T-cell (primary cell): Measurements from ENCODE around the gene PKHD1. TPM values are rescaled to one million over a fixed set of nuclear protein-coding genes. Genes with fewer than 3 reads are reported as not detected.

Experiments
- ATAC-seq, 4 experiments: fragments of 200-7000 bp in 3 of 4; fragments of 150-1000 bp in 1 of 4; cut with Tn5 transposase; replicated peaks in 1 of 4; 1 replicate in 3 of 4; 2 replicates in 1 of 4; pipeline ENCODE4 v1.10.0; 2021; ENCODE audit warnings: moderate library complexity in 3 of 4, mild to moderate bottlenecking in 2 of 4, moderate number of reproducible peaks in 1 of 4
- CTCF ChIA-PET, 2 donors: fragments of 300-600 bp; sonication (Branson Sonifier 250); formaldehyde crosslinking; loops; one replicate each; lab custom pipeline; 2022; ENCODE audit warnings: antibody characterized with exemption in 2 of 2; lab: Charles Lee
- POLR2A ChIA-PET, 2 donors: fragments of 300-600 bp; sonication (Branson Sonifier 250); formaldehyde crosslinking; loops; one replicate each; lab custom pipeline; 2022; ENCODE audit warnings: antibody characterized with exemption in 2 of 2; lab: Charles Lee
- DNase-seq, 35 experiments: peaks; one replicate each; pipeline versions ENCODE4 v3.0.0 to v3.0.0-alpha.2; 2013 to 2023
- H3K27ac ChIP-seq: one replicate; pipeline ENCODE4 v1.5.1; 2013; ENCODE audit warnings: low read length
- H3K27me3 ChIP-seq, 2 experiments: replicated peaks in 1 of 2; 1 replicate in 1 of 2; 2 replicates in 1 of 2; pipeline versions ENCODE4 v1.6.1 to v1.7.0; 2013; ENCODE audit warnings: low read length in 1 of 2, mixed read lengths in 1 of 2; ENCODE audit not compliant: control insufficient read depth in 2 of 2, insufficient read depth in 2 of 2; ENCODE audit errors: extremely low read depth in 1 of 2
- H3K36me3 ChIP-seq, 2 donors: 1 replicate in 1 of 2; 2 replicates in 1 of 2; pipeline versions ENCODE4 v1.6.1 to v1.7.0; 2013; ENCODE audit warnings: low read length in 1 of 2; ENCODE audit not compliant: control insufficient read depth in 2 of 2, insufficient read depth in 1 of 2; ENCODE audit errors: extremely low read depth in 1 of 2
- H3K4me1 ChIP-seq, 2 experiments: 1 replicate in 1 of 2; 2 replicates in 1 of 2; pipeline versions ENCODE4 v1.6.1 to v1.7.0; 2013; ENCODE audit warnings: low read length in 2 of 2, mixed read lengths in 1 of 2; ENCODE audit not compliant: insufficient read depth in 2 of 2, control insufficient read depth in 1 of 2; ENCODE audit errors: extremely low read depth in 1 of 2
- H3K4me3 ChIP-seq, 2 donors: 1 replicate in 1 of 2; 2 replicates in 1 of 2; pipeline versions ENCODE4 v1.5.1 to v1.7.0; 2013; ENCODE audit warnings: mild to moderate bottlenecking in 2 of 2, low read length in 1 of 2, moderate library complexity in 1 of 2; ENCODE audit not compliant: control insufficient read depth in 1 of 2; ENCODE audit errors: extremely low read depth in 1 of 2
- H3K9me3 ChIP-seq: 2 replicates; pipeline ENCODE4 v1.7.0; 2013
- H3K27ac Mint-ChIP-seq, 2 donors: one replicate each; pipeline ENCODE4 v1.8.0; 2020 to 2021; ENCODE audit warnings: mild to moderate bottlenecking in 2 of 2, mixed read lengths in 2 of 2
- H3K27me3 Mint-ChIP-seq, 2 donors: one replicate each; pipeline ENCODE4 v1.8.0; 2021 to 2022; ENCODE audit warnings: mixed read lengths in 2 of 2
- H3K36me3 Mint-ChIP-seq: one replicate; pipeline ENCODE4 v1.8.0; 2021; ENCODE audit warnings: mixed read lengths
- H3K4me1 Mint-ChIP-seq, 3 donors: one replicate each; pipeline ENCODE4 v1.8.0; 2020 to 2022; ENCODE audit warnings: mixed read lengths in 3 of 3, mild to moderate bottlenecking in 1 of 3
- H3K4me3 Mint-ChIP-seq, 3 donors: one replicate each; pipeline ENCODE4 v1.8.0; 2020 to 2022; ENCODE audit warnings: mild to moderate bottlenecking in 3 of 3, mixed read lengths in 3 of 3, moderate library complexity in 3 of 3
- H3K9me3 Mint-ChIP-seq, 3 donors: one replicate each; pipeline ENCODE4 v1.8.0; 2020 to 2022; ENCODE audit warnings: mixed read lengths in 3 of 3
- WGBS: methylation state at CpG from one replicate; pipeline ENCODE4 v1.1.5; 2013; ENCODE audit warnings: missing lambda C conversion rate; ENCODE audit not compliant: insufficient coverage; 5-methylcytosine and 5-hydroxymethylcytosine counted together
- total RNA-seq, 35 experiments: library from RNA in 6 of 35; stranded (reverse) in 6 of 35; fragments of 120-200 nt in 1 of 35; gene quantifications; one replicate each; pipeline versions ENCODE4 v1.2.1 to v1.2.4 and lab custom pipeline; 2013 to 2026

PKHD1 gene
- total RNA-seq, 5 donors from 2014 or later (not counting 1 experiment from before 2014, with no cell fraction given), result 0.03 TPM; not detected in 3

- no peak overlapping the region for H3K4me3 ChIP-seq
- H3K36me3 ChIP-seq, result no peaks in the 10 kb centered on the region
- Mint-ChIP-seq H3K4me3 (no peak overlapping the region), H3K4me1 (no peaks in the 10 kb centered on the region), H3K9me3 (no peaks in the 10 kb centered on the region), H3K36me3 (no peaks in the 10 kb centered on the region), H3K27ac (no peak overlapping the region), H3K27me3 (peaks cover 2 to 16% of the 10 kb centered on the region in 2 donors)
- ChIA-PET CTCF (no interaction called here), POLR2A (no interaction called here)
- H3K9me3 ChIP-seq, result no peaks in the 10 kb centered on the region
- no peak for DNase-seq
- no CpG with 5 or more reads among the region's 2 CpGs for WGBS
- no peak overlapping the region for H3K27ac ChIP-seq
- H3K27me3 ChIP-seq, result no peaks in the 10 kb centered on the region
- H3K4me1 ChIP-seq, result no peaks in the 10 kb centered on the region
- ATAC-seq, result no peak
Observed at GRCh38 chr6:51866867-51867266, 220.5 kb downstream of the PKHD1 start.

GRCh38 chr6:51865996-51866395, 221.4 kb downstream of the PKHD1 start:
- no peaks in the 10 kb centered on the region for H3K9me3 Mint-ChIP-seq
- no peak for DNase-seq
- ChIA-PET CTCF (interaction anchor here in 1 of 2 donors (0.7 kb wide), 1 partner anchor 195 kb away, joined by 3 read pairs; no protein-coding TSS in a partner anchor), POLR2A (no interaction called here)
- no peaks in the 10 kb centered on the region for H3K36me3 Mint-ChIP-seq
- H3K27me3 ChIP-seq, result no peaks in the 10 kb centered on the region
- peaks cover 2 to 16% of the 10 kb centered on the region in 2 donors for H3K27me3 Mint-ChIP-seq
- H3K4me1 ChIP-seq, result no peaks in the 10 kb centered on the region
- H3K4me3 ChIP-seq, result no peak overlapping the region
- WGBS, result 40% methylated on average over 1 of the region's 1 CpG
- no peaks in the 10 kb centered on the region for H3K9me3 ChIP-seq
- no peak overlapping the region for H3K27ac ChIP-seq
- no peaks in the 10 kb centered on the region for H3K36me3 ChIP-seq
- H3K4me3 Mint-ChIP-seq, result no peak overlapping the region
- no peak for ATAC-seq
- no peaks in the 10 kb centered on the region for H3K4me1 Mint-ChIP-seq
- no peak overlapping the region for H3K27ac Mint-ChIP-seq

- no peak overlapping the region for H3K27ac Mint-ChIP-seq
- no peak overlapping the region for H3K4me3 ChIP-seq
- no peaks in the 10 kb centered on the region for H3K4me1 Mint-ChIP-seq
- H3K27ac ChIP-seq, result no peak overlapping the region
- 40% methylated on average over 1 of the region's 2 CpGs for WGBS
- H3K36me3 ChIP-seq, result no peaks in the 10 kb centered on the region
- H3K27me3 Mint-ChIP-seq, result peaks cover 2 to 13% of the 10 kb centered on the region in 2 donors
- ATAC-seq, result no peak
- H3K4me1 ChIP-seq, result no peaks in the 10 kb centered on the region
- H3K9me3 ChIP-seq, result no peaks in the 10 kb centered on the region
- no peaks in the 10 kb centered on the region for H3K27me3 ChIP-seq
- no peaks in the 10 kb centered on the region for H3K36me3 Mint-ChIP-seq
- DNase-seq, result no peak
- CTCF ChIA-PET, result interaction anchor here in 1 of 2 donors (0.7 kb wide), 1 partner anchor 196 kb away, joined by 3 read pairs; no protein-coding TSS in a partner anchor
- H3K4me3 Mint-ChIP-seq, result no peak overlapping the region
- POLR2A ChIA-PET, result no interaction called here
- no peaks in the 10 kb centered on the region for H3K9me3 Mint-ChIP-seq
Observed at GRCh38 chr6:51865176-51865575, 222.2 kb downstream of the PKHD1 start.

- Mint-ChIP-seq H3K9me3 (no peaks in the 10 kb centered on the region), H3K27ac (no peak overlapping the region), H3K4me1 (no peaks in the 10 kb centered on the region), H3K27me3 (peaks cover 9 to 10% of the 10 kb centered on the region in 2 donors), H3K4me3 (no peak overlapping the region), H3K36me3 (no peaks in the 10 kb centered on the region)
- POLR2A ChIA-PET, result no interaction called here
- CTCF ChIA-PET, result no interaction called here
- Histone ChIP-seq H3K36me3 (no peaks in the 10 kb centered on the region), H3K4me3 (no peak overlapping the region), H3K4me1 (no peaks in the 10 kb centered on the region), H3K27ac (no peak overlapping the region), H3K27me3 (peaks cover 0 to 9% of the 10 kb centered on the region in 2 experiments), H3K9me3 (no peaks in the 10 kb centered on the region)
- DNase-seq (no peak), ATAC-seq (no peak)
- WGBS, result 60% methylated on average over 1 of the region's 2 CpGs
Observed at GRCh38 chr6:51857134-51857533, 230.3 kb downstream of the PKHD1 start.

GRCh38 chr6:51856508-51856907, 230.9 kb downstream of the PKHD1 start:
- no peak for ATAC-seq
- Histone ChIP-seq H3K27me3 (peaks cover 0 to 9% of the 10 kb centered on the region in 2 experiments), H3K27ac (no peak overlapping the region), H3K9me3 (no peaks in the 10 kb centered on the region), H3K36me3 (no peaks in the 10 kb centered on the region), H3K4me3 (no peak overlapping the region), H3K4me1 (no peaks in the 10 kb centered on the region)
- no peak overlapping the region for H3K4me3 Mint-ChIP-seq
- POLR2A ChIA-PET, result no interaction called here
- CTCF ChIA-PET, result no interaction called here
- H3K27ac Mint-ChIP-seq, result no peak overlapping the region
- no peaks in the 10 kb centered on the region for H3K36me3 Mint-ChIP-seq
- no peaks in the 10 kb centered on the region for H3K4me1 Mint-ChIP-seq
- peaks cover 9 to 10% of the 10 kb centered on the region in 2 donors for H3K27me3 Mint-ChIP-seq
- H3K9me3 Mint-ChIP-seq, result no peaks in the 10 kb centered on the region
- DNase-seq, result no peak

- Histone ChIP-seq H3K9me3 (no peaks in the 10 kb centered on the region), H3K27me3 (peaks cover 0 to 9% of the 10 kb centered on the region in 2 experiments), H3K27ac (no peak overlapping the region), H3K4me1 (no peaks in the 10 kb centered on the region), H3K4me3 (no peak overlapping the region), H3K36me3 (no peaks in the 10 kb centered on the region)
- 27% methylated on average over 3 of the region's 10 CpGs for WGBS
- ATAC-seq (no peak), DNase-seq (peak in 4 of 35 experiments; percentile 3 to 53 (median 4))
- H3K4me1 Mint-ChIP-seq, result no peaks in the 10 kb centered on the region
- no peaks in the 10 kb centered on the region for H3K9me3 Mint-ChIP-seq
- ChIA-PET CTCF (interaction anchor here in 1 of 2 donors (0.6 kb wide), 1 partner anchor 1630 kb away, joined by 4 read pairs; no protein-coding TSS in a partner anchor), POLR2A (no interaction called here)
- H3K27me3 Mint-ChIP-seq, result peaks cover 9 to 10% of the 10 kb centered on the region in 2 donors
- H3K27ac Mint-ChIP-seq, result no peak overlapping the region
- no peaks in the 10 kb centered on the region for H3K36me3 Mint-ChIP-seq
- H3K4me3 Mint-ChIP-seq, result no peak overlapping the region
Observed at GRCh38 chr6:51855310-51856082, 231.9 kb downstream of the PKHD1 start.
